Nephron (organoid): Measurements from ENCODE around the gene FOXL2.

Experiments
- H3K27ac Mint-ChIP-seq, 3 experiments: 2 replicates each; pipeline ENCODE4 v1.8.0; 2020; ENCODE audit warnings: mixed read lengths in 3 of 3, mild to moderate bottlenecking in 2 of 3, moderate library complexity in 1 of 3
- H3K27me3 Mint-ChIP-seq: 2 replicates; pipeline ENCODE4 v1.8.0; 2021; ENCODE audit warnings: low read depth, mild to moderate bottlenecking, moderate library complexity, mixed read lengths
- H3K36me3 Mint-ChIP-seq: 2 replicates; pipeline ENCODE4 v1.8.0; 2020; ENCODE audit warnings: low read depth, mixed read lengths
- H3K4me1 Mint-ChIP-seq: 2 replicates; pipeline ENCODE4 v1.8.0; 2020; ENCODE audit warnings: mixed read lengths
- H3K4me3 Mint-ChIP-seq, 3 experiments: 2 replicates each; pipeline ENCODE4 v1.8.0; 2020; ENCODE audit warnings: mild to moderate bottlenecking in 3 of 3, mixed read lengths in 3 of 3, moderate library complexity in 2 of 3
- H3K9me3 Mint-ChIP-seq: 2 replicates; pipeline ENCODE4 v1.8.0; 2020; ENCODE audit warnings: mixed read lengths
- TF ChIP-seq, protein P1 (sequence below), 3 experiments: fragments of 200-600 bp; sonication (generic); IDR thresholded peaks; one replicate each; pipeline ENCODE4 v1.5.0; 2021; ENCODE audit warnings: antibody characterized with exemption in 3 of 3; ENCODE audit not compliant: unreplicated experiment in 3 of 3

The FOXL2 gene

DNA sequence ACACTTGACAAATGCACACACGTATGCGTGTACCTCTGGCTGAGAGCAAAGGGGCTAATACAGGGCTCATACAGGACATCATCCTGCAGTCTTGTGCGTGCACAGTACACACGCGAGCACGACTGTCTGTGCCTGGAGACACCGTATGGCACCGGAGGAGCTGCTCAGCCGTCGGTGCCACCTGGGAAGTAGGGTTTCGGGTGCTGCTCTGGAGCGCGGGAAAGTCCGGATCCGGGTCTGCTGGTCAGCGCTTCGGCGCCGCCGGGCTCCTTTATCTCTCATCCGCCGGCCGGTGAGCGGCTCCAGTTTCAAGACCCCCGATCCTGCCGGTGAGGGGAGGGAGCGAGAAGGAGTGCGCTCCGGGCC lies 9.3 kb downstream of the FOXL2 start:
- no peaks in the 10 kb centered on the region for H3K9me3 Mint-ChIP-seq
- TF ChIP-seq, protein P1, sequence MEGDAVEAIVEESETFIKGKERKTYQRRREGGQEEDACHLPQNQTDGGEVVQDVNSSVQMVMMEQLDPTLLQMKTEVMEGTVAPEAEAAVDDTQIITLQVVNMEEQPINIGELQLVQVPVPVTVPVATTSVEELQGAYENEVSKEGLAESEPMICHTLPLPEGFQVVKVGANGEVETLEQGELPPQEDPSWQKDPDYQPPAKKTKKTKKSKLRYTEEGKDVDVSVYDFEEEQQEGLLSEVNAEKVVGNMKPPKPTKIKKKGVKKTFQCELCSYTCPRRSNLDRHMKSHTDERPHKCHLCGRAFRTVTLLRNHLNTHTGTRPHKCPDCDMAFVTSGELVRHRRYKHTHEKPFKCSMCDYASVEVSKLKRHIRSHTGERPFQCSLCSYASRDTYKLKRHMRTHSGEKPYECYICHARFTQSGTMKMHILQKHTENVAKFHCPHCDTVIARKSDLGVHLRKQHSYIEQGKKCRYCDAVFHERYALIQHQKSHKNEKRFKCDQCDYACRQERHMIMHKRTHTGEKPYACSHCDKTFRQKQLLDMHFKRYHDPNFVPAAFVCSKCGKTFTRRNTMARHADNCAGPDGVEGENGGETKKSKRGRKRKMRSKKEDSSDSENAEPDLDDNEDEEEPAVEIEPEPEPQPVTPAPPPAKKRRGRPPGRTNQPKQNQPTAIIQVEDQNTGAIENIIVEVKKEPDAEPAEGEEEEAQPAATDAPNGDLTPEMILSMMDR (IDR thresholded peaks at IDR 0.05; ENCODE audit: unreplicated experiment in 3 of 3): no peak
- peak overlapping the region in 1 of 3 experiments; percentile 21 for H3K4me3 Mint-ChIP-seq
- H3K4me1 Mint-ChIP-seq: peaks cover 20% of the 10 kb centered on the region
- no peaks in the 10 kb centered on the region for H3K36me3 Mint-ChIP-seq
- no peak overlapping the region for H3K27ac Mint-ChIP-seq
- peaks cover 100% of the 10 kb centered on the region for H3K27me3 Mint-ChIP-seq

DNA sequence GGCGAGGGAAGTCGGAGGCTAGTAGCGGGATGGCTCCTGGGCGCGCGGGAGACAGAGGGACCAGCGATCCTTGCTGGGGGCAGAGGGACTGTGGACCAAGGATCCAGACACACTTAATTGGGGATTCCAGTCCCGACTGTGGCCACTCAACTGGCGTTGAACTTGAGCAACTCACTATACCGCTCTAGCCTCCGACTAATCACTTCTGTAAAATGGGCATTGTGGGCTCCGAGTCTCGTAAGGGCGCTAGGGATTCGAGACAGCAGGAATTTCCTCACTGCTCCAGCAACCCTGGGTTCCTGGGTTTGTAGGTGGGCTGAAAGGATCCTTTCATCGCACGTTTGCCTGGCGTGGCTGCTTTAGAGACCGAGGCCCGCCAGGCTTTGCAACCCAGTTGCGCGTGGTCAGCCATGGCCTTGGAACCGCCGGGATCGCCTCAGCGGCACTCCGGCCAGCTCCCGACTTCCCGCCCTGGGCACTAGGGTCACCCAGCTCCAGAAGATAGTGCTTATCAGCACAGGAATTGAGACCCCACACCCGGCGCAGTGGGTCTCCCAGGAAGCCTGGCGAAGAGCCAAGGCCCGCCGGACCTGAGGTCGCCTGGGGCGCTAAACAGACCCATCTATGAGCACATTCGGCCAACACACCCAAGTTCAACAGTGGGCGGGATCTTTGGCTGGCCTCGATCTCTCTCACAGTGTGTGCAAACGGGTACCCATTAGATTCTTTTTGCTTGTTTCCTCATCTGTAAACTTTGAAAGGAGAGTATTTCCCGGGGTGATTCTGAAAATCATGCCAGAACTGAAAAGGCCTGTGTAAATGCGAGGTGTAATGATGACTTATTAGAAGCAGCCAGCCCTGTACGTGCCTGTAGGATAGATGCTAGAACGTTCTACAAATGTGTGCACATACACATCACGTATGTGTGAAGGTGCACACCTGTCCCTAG lies 9.9 kb downstream of the FOXL2 start:
- H3K27me3 Mint-ChIP-seq: peaks cover 95% of the 10 kb centered on the region
- peak overlapping the region in 2 of 3 experiments; percentile 4 to 25 for H3K4me3 Mint-ChIP-seq
- H3K4me1 Mint-ChIP-seq: peaks cover 20% of the 10 kb centered on the region
- H3K27ac Mint-ChIP-seq: no peak overlapping the region
- H3K36me3 Mint-ChIP-seq: no peaks in the 10 kb centered on the region
- H3K9me3 Mint-ChIP-seq: no peaks in the 10 kb centered on the region
- TF ChIP-seq, protein P1 (IDR thresholded peaks at IDR 0.05; ENCODE audit: unreplicated experiment in 3 of 3): no peak

DNA sequence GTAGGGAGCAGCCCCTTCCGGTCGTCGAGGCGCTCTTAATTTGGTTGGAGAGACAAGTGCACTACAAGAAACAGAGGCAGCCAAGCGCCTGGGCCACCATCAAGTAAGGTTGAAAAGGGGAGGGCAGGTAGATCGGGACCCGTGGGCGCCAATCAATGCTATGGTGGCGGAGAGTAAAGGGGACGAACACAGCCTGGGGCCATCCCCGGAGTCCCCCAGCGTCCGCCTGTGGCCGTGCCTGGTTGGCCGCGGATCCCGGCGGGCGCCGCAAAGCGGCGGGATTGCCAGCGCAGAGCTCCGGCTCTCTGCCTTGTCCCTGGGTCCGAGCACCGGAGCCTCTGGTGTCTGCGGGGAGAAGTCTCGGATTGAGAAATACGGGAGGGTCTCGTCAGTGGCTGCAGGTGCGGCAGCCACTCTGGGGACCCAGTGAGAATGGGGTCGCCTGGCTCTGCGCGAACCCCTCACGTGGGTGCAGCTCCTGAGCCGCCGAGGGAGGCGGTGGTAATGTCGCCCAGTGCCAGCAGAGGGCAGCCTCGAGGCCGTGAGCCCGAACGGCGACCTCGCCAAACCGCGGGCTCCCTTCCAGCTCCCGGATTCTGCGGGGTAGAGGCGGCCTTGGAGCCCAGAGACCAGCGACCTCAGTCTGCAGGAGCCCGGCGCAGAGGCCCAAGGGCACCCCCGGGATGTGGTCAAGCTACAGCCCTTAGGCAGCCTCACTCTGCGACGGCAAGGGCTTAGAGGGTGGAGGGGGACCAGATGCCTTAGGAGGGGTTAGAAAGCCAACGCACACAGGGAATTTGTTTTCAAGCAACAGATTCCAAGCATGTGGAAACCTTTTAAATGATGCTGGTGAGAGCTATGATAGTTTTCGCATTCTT lies 10.8 kb downstream of the FOXL2 start:
- Mint-ChIP-seq H3K36me3 (no peaks in the 10 kb centered on the region), H3K27me3 (peaks cover 92% of the 10 kb centered on the region), H3K4me1 (peaks cover 20% of the 10 kb centered on the region), H3K4me3 (peak overlapping the region; percentile 76 to 80 (median 77)), H3K9me3 (no peaks in the 10 kb centered on the region), H3K27ac (no peak overlapping the region)
- TF ChIP-seq, protein P1 (IDR thresholded peaks at IDR 0.05; ENCODE audit: unreplicated experiment in 3 of 3): peak; percentile 91 to 96 (median 92)

DNA sequence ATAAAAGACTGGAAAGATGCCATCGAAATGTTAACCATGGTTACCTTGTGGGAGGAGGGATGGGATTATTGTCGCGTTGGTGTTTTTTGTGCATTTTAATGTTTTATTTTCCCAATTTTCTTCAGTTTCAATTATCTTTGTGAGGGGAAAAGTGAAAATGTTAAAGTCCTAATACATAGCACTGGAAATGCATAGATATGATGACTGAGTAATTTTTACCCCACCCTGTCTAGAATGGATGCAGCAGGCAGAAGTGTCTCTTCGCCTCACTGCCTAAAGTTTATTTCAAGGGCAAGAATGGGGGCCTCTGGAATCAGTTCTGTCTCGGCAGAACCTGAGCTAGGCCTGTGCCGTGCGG lies 11.5 kb downstream of the FOXL2 start:
- peak overlapping the region; percentile 76 to 80 (median 77) for H3K4me3 Mint-ChIP-seq
- TF ChIP-seq, protein P1 (IDR thresholded peaks at IDR 0.05; ENCODE audit: unreplicated experiment in 3 of 3): no peak
- H3K27ac Mint-ChIP-seq: no peak overlapping the region
- peaks cover 92% of the 10 kb centered on the region for H3K27me3 Mint-ChIP-seq
- H3K4me1 Mint-ChIP-seq: peaks cover 20% of the 10 kb centered on the region
- no peaks in the 10 kb centered on the region for H3K36me3 Mint-ChIP-seq
- H3K9me3 Mint-ChIP-seq: no peaks in the 10 kb centered on the region

DNA sequence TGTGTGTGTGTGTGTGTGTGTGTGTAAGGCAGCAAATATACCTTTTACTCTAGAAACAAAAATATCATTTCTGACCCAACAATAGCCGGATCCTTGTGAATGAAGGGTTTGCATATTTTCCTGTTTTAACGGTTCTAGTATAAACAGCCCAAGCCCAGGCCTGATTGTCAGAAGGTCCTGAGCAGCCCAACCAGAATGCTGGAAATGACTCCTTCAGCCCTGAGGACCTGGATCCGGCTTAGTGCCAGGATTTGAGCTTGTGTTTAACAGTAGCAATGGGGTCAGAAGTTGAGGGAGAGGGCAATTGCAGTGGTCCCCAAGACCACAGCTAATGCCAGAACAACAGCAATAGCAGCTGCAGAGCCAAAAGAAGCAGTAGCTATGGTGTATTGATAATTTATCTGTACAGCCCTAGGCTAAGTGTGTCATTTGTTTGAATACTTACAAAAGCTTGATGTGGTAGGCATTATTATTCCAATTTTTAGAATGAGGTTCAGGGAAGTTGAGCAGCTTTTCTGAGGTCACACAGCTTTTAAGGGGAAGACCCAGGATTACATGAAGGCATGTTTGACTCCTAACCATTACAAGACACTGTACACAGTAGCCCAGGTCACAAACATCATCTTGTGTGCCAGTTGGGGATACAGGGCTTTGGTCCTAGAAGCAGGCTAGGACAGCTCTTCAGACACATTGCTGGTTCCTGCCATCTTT lies 12.8 kb downstream of the FOXL2 start:
- Mint-ChIP-seq H3K9me3 (no peaks in the 10 kb centered on the region), H3K4me1 (peaks cover 20% of the 10 kb centered on the region), H3K27me3 (peaks cover 88% of the 10 kb centered on the region), H3K36me3 (no peaks in the 10 kb centered on the region), H3K4me3 (no peak overlapping the region), H3K27ac (no peak overlapping the region)
- TF ChIP-seq, protein P1 (IDR thresholded peaks at IDR 0.05; ENCODE audit: unreplicated experiment in 3 of 3): no peak
